Small intestine (tissue), 7 donors: Measurements from ENCODE around the gene CEP20. TPM values are rescaled to one million over a fixed set of nuclear protein-coding genes. Genes with fewer than 3 reads are reported as not detected.

Experiments
- DNase-seq, 2 donors: peaks; one replicate each; pipeline versions ENCODE4 v3.0.0 to v3.0.0-alpha.2; 2013
- FAIRE-seq: peaks from 2 replicates; lab custom pipeline; 2012; peaks lifted over from hg19 to GRCh38; lab: Jason Lieb, UNC
- H3K27ac ChIP-seq, 3 donors: one replicate each; pipeline ENCODE4 v1.5.1; 2013; ENCODE audit warnings: low read length in 2 of 3, mild to moderate bottlenecking in 2 of 3, control low read depth in 1 of 3, inconsistent platforms in 1 of 3, low read depth in 1 of 3, moderate library complexity in 1 of 3
- H3K27me3 ChIP-seq, 3 donors: one replicate each; pipeline ENCODE4 v1.6.1; 2013; ENCODE audit warnings: low read length in 3 of 3, inconsistent platforms in 1 of 3; ENCODE audit not compliant: control insufficient read depth in 3 of 3, insufficient read depth in 3 of 3
- H3K36me3 ChIP-seq, 3 donors: one replicate each; pipeline ENCODE4 v1.6.1; 2013; ENCODE audit warnings: low read length in 3 of 3, inconsistent platforms in 1 of 3, low read depth in 1 of 3, mild to moderate bottlenecking in 1 of 3, moderate library complexity in 1 of 3; ENCODE audit not compliant: control insufficient read depth in 3 of 3, insufficient read depth in 2 of 3
- H3K4me1 ChIP-seq, 3 donors: one replicate each; pipeline ENCODE4 v1.6.1; 2013; ENCODE audit warnings: low read length in 2 of 3, inconsistent platforms in 1 of 3, low read depth in 1 of 3, mild to moderate bottlenecking in 1 of 3, moderate library complexity in 1 of 3; ENCODE audit not compliant: control insufficient read depth in 3 of 3, insufficient read depth in 2 of 3
- H3K4me3 ChIP-seq, 3 donors: one replicate each; pipeline ENCODE4 v1.5.1; 2013; ENCODE audit warnings: low read length in 3 of 3, control low read depth in 1 of 3, inconsistent platforms in 1 of 3, low read depth in 1 of 3, mild to moderate bottlenecking in 1 of 3, moderate library complexity in 1 of 3
- H3K9me3 ChIP-seq, 2 donors: one replicate each; pipeline ENCODE4 v1.6.1; 2013; ENCODE audit warnings: low read depth in 1 of 2, low read length in 1 of 2; ENCODE audit not compliant: control insufficient read depth in 2 of 2, insufficient read depth in 1 of 2
- WGBS, 3 donors: extraction: QIAGEN DNeasy Blood & Tissue Kit; methylation state at CpG; one replicate each; pipeline ENCODE4 v1.1.7; 2013; 5-methylcytosine and 5-hydroxymethylcytosine counted together
- polyA plus RNA-seq, 4 donors: library from polyadenylated mRNA; stranded (reverse) in 3 of 4; unstranded in 1 of 4; fragments of 200-250 nt in 3 of 4; fragments of 120-200 nt in 1 of 4; gene quantifications; one replicate each; pipeline versions ENCODE4 v1.2.1 to v1.2.3, GENCODE V29; 2013
- donor health status: healthy with polysubstance abuse.
- donor health status: control.
- donor health status: control.
- donor health status: Bipolar disorder and iron deficiency.
- donor health status: healthy.

The CEP20 gene
- polyA plus RNA-seq, 4 donors = 10.7 to 28.5 (median 21.3) TPM

- no peaks in the 10 kb centered on the region for H3K27me3 ChIP-seq
- DNase-seq = no peak
- H3K4me1 ChIP-seq = no peaks in the 10 kb centered on the region
- no peak overlapping the region for H3K27ac ChIP-seq
- peaks cover 3 to 11% (median 4%) of the 10 kb centered on the region in 3 donors for H3K36me3 ChIP-seq
- H3K9me3 ChIP-seq = no peaks in the 10 kb centered on the region
- no peak overlapping the region for H3K4me3 ChIP-seq
- FAIRE-seq = no peak
- 85 to 92% (median 89%) methylated on average over 5 of the region's 5 CpGs for WGBS, 3 donors
These were observed 23.5 kb downstream of the CEP20 start for GRCh38 chr16:15864939-15865338.

GRCh38 chr16:15861996-15862395 is 26.4 kb downstream of the CEP20 start:
- Histone ChIP-seq H3K4me1 (no peaks in the 10 kb centered on the region), H3K36me3 (peaks cover 0 to 5% (median 3%) of the 10 kb centered on the region in 3 donors), H3K27ac (no peak overlapping the region), H3K4me3 (no peak overlapping the region), H3K27me3 (peaks cover 6 to 15% (median 13%) of the 10 kb centered on the region in 3 donors), H3K9me3 (no peaks in the 10 kb centered on the region)
- FAIRE-seq (no peak), DNase-seq (no peak)
- 79 to 90% (median 89%) methylated on average over 3 of the region's 3 CpGs for WGBS, 3 donors

GRCh38 chr16:15858921-15859668 is 29.3 kb downstream of the CEP20 start:
- H3K4me3 ChIP-seq = no peak overlapping the region
- H3K36me3 ChIP-seq = no peaks in the 10 kb centered on the region
- DNase-seq (no peak), FAIRE-seq (no peak)
- WGBS, 3 donors = 89 to 93% (median 92%) methylated on average over 12 of the region's 12 CpGs
- H3K27ac ChIP-seq = peak overlapping the region in 2 of 3 donors; percentile 42 to 61
- H3K27me3 ChIP-seq = peaks cover 11 to 29% (median 15%) of the 10 kb centered on the region in 3 donors
- no peaks in the 10 kb centered on the region for H3K9me3 ChIP-seq
- H3K4me1 ChIP-seq = no peaks in the 10 kb centered on the region

GRCh38 chr16:15857724-15858560 is 30.5 kb downstream of the CEP20 start:
- Histone ChIP-seq H3K36me3 (no peaks in the 10 kb centered on the region), H3K9me3 (no peaks in the 10 kb centered on the region), H3K27me3 (peaks cover 11 to 29% (median 15%) of the 10 kb centered on the region in 3 donors), H3K4me3 (peak overlapping the region in 2 of 3 donors; percentile 10 to 34), H3K27ac (peak overlapping the region in 2 of 3 donors; percentile 62 to 67), H3K4me1 (no peaks in the 10 kb centered on the region)
- peak in 1 of 2 donors; percentile 35 for DNase-seq
- FAIRE-seq = no peak
- 2 to 6% (median 4%) methylated on average over 41 to 55 of the region's 55 CpGs for WGBS, 3 donors

- peak in 1 of 2 donors; percentile 29 for DNase-seq
- Histone ChIP-seq H3K4me1 (no peaks in the 10 kb centered on the region), H3K27me3 (peaks cover 11 to 29% (median 15%) of the 10 kb centered on the region in 3 donors), H3K9me3 (no peaks in the 10 kb centered on the region), H3K4me3 (peak within 1 kb of the TSS in 2 of 3 donors; percentile 17 to 45), H3K36me3 (no peaks in the 10 kb centered on the region), H3K27ac (peak within 1 kb of the TSS in 2 of 3 donors; percentile 55 to 62)
- 1 to 4% (median 3%) methylated on average over 36 to 49 of the region's 49 CpGs for whole genome bisulfite sequencing, 3 donors
- FAIRE-seq = no peak
These were observed 31.3 kb downstream of the CEP20 start, which contains the start of gene MYH11 for GRCh38 chr16:15856901-15857698. MYH11 (minus strand) TSS chr16:15857028; CDS start chr16:15838252, 18,776 bp downstream.

GRCh38 chr16:15856182-15856581 is 32.2 kb downstream of the CEP20 start:
- peak overlapping the region in 1 of 3 donors; percentile 45 for H3K4me3 ChIP-seq
- FAIRE-seq (no peak), DNase-seq (no peak)
- peaks cover 11 to 29% (median 15%) of the 10 kb centered on the region in 3 donors for H3K27me3 ChIP-seq
- H3K4me1 ChIP-seq = no peaks in the 10 kb centered on the region
- H3K36me3 ChIP-seq = no peaks in the 10 kb centered on the region
- no peaks in the 10 kb centered on the region for H3K9me3 ChIP-seq
- peak overlapping the region in 2 of 3 donors; percentile 1 to 38 for H3K27ac ChIP-seq
- WGBS, 3 donors = 44 to 54% (median 45%) methylated on average over 2 of the region's 2 CpGs

GRCh38 chr16:15855704-15856003 is 32.7 kb downstream of the CEP20 start:
- Histone ChIP-seq H3K27me3 (peaks cover 11 to 29% (median 15%) of the 10 kb centered on the region in 3 donors), H3K36me3 (no peaks in the 10 kb centered on the region), H3K27ac (peak overlapping the region in 2 of 3 donors; percentile 38 to 64), H3K4me3 (peak overlapping the region in 1 of 3 donors; percentile 45), H3K4me1 (no peaks in the 10 kb centered on the region), H3K9me3 (no peaks in the 10 kb centered on the region)
- WGBS, 3 donors = 49 to 61% (median 54%) methylated on average over 5 of the region's 5 CpGs
- DNase-seq (no peak), FAIRE-seq (no peak)
